CD4-positive, alpha-beta T cell treated with Interferon alpha-2 for 1 hour (primary cell): ENCODE data around the gene ARHGAP18.

Experiments used
- DNase-seq, 2 donors: peaks; one replicate each; pipeline ENCODE4 v3.0.0-alpha.2; 2020 to 2022

ARHGAP18 gene

GRCh38 chr6:129663531-129663930 is 46.4 kb downstream of the ARHGAP18 start:
- DNase-seq: no peak

DNA sequence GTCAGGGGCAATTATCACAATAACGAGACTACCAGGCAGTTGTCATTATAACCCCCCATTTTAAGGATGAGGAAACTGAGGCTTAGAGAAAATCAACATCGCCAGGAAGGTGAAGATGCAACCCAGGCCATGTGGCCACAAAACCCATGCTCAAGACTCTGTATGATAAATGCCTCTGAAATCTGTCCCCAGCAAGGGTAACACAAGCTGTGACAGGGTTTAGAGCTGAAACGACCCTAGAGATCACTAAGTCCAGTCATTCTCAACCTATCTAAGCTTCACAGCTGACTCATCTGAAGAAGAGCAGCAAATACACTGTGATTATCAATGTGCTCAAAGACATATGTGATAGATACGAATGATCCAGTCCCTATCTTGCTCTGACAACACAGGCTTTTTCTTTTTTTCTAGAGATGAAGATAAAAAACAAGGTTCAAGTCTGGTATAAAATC is 47.0 kb downstream of the ARHGAP18 start:
- no peak for DNase-seq

DNA sequence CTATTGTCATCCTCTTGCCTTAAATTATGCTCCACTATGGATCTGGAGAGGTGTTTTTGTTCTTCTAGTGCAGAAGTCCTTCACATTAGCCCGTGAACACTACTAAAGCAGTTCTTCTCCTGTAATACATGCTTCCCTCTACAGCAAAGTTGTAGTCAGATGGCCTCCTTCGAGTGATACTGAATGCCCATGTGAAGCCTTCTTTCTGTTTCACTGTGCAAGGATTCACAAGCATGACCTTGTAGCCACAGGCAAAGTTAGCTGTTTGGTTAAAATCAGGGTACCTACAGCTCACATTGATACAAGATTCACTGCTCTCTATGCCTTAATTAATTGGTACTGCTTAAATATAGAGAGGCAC is 47.6 kb downstream of the ARHGAP18 start:
- DNase-seq: no peak

DNA sequence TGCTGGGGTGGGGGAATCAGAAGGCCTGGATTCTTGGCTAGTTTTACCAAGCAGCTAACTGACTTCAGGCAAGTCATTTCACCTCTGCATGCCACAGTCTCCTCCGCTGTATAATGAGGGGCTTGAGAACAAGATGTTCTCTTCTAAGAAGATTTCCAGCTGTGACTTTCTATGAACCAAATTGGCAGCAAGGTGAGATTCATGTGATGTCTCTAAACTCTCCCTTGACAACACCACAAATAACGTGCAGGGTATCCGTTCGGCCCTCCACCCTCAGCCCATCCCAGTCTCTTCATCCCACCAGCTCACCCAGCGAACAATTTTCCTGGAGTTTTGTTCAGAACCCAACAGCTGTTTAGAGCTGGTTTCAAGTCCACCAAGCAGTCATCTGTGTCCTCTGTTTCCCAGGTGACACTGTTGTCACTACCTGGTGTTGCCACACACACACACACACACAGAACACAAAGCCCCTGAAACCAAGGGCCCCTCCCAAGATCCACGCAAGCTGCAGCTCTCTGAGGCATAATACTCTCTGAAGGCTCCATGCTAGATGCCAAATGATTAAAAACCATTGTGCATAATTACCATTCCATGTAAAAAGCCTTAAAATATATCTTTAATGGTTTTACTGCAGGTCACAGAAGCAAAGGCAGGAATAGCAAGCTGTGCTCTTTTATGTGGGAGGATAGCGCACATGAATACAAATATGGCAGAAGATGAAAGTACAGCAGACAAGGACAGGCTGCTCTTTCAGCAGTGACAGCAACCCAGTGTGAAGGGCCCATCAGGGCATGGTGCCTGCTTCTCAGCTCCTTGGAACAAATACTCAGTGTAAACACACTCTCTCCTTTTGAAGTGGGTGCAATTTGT is 48.2 kb downstream of the ARHGAP18 start:
- no peak for DNase-seq

- DNase-seq: no peak
Measured at GRCh38 chr6:129660346-129660676, 49.7 kb downstream of the ARHGAP18 start.

GRCh38 chr6:129659590-129660345 is 50.2 kb downstream of the ARHGAP18 start:
- DNase-seq: no peak

DNA sequence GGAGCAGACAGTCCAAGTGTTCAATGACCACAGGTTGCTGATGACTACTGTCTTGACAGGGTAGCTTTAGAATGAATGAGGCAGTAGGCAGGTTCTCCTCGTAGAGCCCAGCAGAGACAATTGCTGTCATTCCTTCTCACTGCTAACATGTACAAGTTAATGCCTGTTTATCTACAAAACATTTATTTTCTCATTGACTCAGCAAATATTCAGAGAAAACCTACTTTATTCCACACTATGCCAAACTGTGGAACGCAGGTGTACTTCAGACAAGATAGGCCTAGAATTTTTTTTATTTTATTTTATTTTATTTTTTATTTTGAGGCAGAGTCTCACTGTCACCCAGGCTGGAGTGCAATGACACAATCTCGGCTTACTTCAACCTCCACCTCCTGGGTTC is 50.8 kb downstream of the ARHGAP18 start:
- no peak for DNase-seq

- DNase-seq: no peak
Measured at GRCh38 chr6:129657483-129657882, 52.5 kb downstream of the ARHGAP18 start.

DNA sequence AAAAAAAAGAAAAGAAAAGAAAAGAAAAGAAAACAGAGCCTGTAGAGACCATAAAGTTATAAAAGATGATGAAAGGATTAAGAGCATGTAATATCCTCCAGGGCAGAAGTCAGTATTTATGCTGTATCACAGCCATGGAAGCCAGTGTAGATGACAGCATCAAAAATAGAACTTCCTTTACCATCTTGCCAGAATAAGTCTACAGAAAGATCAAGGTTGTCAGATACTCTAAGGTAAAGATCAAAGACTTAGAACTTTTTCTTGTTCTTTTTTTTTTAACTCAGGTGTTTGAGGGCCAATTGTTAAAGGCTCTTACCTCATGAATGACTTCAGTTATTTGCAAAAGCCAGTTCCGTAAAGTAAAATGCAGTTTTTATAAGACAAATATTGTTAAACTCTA is 54.6 kb downstream of the ARHGAP18 start:
- no peak for DNase-seq

DNA sequence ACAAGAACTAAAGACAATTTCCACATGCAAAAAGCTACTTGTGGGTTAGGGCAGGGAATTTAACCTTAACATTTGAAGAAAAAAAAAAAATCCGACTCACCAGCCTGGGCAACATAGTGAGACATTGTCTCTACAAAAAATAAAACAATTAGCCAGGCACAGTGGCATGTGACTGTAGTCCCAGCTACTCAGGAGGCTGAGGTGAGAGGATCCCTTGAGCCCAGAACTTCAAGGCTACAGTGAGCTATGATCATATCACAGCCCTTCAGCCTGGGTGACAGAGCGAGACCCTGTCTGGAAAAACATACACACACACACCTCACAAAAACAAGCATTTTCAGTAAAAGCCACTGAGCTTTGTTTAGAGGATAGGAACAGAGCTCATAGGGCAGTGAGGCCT is 56.2 kb downstream of the ARHGAP18 start:
- no peak for DNase-seq

DNA sequence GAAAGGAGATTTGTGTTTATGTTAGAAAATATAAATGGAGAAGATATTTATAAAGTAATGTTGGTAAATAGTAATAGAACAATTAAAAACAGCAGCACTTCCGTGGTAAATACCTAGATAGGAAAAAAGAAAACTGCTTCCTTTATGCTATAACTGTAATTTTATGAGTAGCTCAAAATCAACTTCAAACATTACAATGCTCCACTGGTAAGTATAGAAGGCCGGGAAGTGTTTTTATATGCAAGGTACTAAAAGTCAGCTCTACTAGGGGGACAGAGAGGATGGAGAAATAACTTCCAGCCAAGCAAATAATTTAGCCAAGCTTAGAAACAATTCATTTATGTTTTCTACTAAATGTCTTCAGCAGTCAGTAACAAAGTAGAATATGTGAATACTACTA is 56.7 kb downstream of the ARHGAP18 start:
- no peak for DNase-seq

GRCh38 chr6:129651291-129651691 is 58.7 kb downstream of the ARHGAP18 start:
- DNase-seq: no peak

- DNase-seq: no peak
Measured at GRCh38 chr6:129648819-129649491, 61.0 kb downstream of the ARHGAP18 start.

DNA sequence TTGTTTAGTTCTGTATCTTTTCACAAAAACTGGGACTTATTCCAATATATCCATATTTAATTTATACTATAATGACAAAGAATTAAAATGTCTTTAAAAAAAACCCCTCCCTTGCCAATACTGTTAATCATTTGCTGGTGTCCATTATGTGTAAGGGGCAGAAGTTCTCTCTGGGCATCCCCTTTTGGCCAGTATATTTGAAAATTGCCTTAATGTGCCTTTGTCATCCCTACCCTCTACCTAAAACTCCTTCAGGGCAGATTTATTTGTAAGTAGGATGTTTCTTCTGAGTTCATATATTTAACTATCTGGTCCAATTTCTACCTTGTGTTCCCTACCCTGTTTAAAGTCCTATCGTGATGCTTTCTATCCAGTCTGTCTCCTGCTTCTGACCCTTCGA is 62.9 kb downstream of the ARHGAP18 start:
- DNase-seq: no peak

DNA sequence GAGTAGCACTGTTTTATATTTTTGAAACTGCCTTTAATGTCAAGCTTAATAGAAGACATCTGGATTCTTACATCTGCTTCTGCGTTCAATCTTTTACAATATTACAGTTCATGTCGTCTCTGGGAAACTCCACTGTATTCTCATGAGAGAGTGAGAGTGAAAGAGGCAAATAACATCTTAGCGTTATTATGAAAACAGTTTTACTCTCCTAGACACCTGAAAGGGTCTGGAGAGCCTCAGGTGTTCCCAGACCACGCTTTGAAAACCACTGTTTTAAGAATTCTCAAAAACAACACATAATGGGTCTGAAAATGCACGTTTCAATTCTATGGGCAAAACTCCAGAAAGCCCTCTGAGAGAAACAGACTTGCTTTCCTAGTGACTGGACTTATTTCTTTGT is 63.3 kb downstream of the ARHGAP18 start:
- DNase-seq: no peak

DNA sequence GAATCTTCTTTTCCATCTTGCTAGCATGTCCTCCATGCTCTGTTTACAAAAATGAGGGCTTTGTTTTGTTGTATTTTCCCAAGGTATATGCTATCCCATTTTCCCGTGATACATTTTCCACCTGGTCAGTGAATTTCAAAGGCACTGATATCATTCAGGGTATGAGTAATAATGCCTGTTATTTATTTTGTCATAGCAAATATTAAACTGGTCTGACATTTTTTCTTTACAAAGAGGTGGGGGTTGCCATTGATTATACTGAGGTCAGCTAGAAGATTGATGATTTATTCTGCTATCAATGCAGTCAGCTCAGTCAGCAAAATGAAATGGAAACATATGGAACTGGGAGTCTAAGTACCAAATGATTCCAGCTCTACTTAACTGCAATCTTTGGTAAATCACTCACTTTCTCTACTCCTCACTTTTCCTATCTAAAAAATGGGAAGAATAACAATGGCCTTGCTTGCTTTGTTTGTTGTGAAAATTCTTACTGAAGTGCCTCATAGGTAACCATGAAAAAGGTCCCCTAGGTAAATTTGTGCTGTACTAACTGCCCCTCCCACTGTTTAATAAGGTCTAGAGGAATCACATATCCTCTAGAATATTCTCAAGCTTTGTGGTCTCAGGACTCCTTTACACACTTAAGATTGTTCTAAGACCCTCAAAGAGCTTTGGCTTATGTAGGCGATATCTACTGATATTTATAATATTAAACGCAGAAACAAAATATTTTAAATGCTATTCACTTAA is 64.0 kb downstream of the ARHGAP18 start:
- DNase-seq: no peak

- DNase-seq: no peak
Measured at GRCh38 chr6:129645106-129645829, 64.7 kb downstream of the ARHGAP18 start.

DNA sequence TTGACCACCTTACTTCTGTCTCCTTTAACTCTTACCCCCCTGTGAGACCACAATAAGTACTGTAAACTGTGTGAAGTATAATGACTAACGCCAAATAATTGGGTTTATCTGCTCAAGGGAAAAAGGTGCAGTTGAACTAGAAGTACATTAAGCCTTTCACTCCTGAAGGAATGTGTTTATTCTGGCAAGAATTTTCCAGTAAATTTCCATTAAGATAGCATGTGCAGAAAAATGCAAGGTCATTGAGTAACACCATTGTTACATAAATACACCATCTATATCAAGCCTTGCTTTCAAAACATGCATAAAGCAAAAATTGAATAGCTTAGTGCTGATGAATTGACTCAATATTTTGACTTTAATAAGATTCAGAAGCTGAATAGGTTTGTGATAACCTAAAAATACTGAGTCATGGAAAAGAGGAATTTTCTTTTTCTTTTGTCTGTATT is 65.4 kb downstream of the ARHGAP18 start:
- no peak for DNase-seq

GRCh38 chr6:129643968-129644367 is 66.0 kb downstream of the ARHGAP18 start:
- no peak for DNase-seq

GRCh38 chr6:129643176-129643575 is 66.8 kb downstream of the ARHGAP18 start:
- no peak for DNase-seq

DNA sequence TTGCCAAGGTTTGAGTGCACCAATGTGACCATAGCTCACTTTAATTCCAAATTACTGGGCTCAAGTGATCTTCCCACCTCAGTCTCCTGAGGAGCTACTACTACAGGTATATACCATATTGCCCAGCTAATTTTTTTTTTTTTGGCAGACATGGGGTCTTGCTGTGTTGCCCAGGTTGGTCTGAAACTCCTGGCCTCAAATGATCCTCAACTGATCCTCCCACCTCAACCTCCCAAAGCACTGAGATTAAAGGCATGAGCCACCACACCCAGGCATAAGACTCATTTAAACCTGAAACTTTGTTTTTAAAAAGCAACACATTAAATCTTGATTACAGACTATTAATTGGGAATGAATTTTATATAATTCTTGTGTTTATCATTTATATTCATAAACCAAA is 67.7 kb downstream of the ARHGAP18 start:
- no peak for DNase-seq

DNA sequence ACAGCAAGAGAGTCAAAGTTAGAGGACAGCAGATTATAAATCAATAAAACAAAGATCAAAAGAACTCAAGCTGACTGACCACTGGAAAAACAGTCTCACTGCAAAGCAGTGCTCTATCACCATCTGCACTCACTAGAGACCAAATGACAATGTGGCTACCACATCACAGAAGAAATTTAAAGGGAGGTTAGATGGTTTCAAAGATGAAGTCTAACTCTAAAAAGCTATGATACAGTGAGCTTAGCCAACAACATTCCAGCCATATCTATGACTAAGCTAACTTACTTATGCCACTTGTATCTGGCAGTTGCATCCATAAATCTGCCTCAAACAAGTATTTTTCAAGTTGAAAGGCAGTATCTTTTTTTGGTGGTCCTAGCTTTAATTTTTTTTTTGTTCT is 68.6 kb downstream of the ARHGAP18 start:
- DNase-seq: no peak
